Vagina (tissue), 2 donors: ENCODE results near the gene MINDY3.

Experiments
- POLR2A ChIP-seq, 2 donors: fragments of 450-650 bp; IDR thresholded peaks; one replicate each; pipeline ENCODE4 v1.6.1; 2017; ENCODE audit warnings: antibody characterized with exemption in 2 of 2, mild to moderate bottlenecking in 2 of 2, moderate library complexity in 2 of 2
- POLR2AphosphoS5 ChIP-seq, 2 donors: sonication (generic); formaldehyde crosslinking; IDR thresholded peaks; one replicate each; pipeline ENCODE4 v1.9.0; 2017; ENCODE audit warnings: antibody characterized with exemption in 2 of 2, mild to moderate bottlenecking in 2 of 2, low read depth in 1 of 2; ENCODE audit not compliant: insufficient read depth in 1 of 2
- TF ChIP-seq, protein P1 (sequence below), 3 experiments: fragments of 450-650 bp in 2 of 3; fragments of 200-600 bp in 1 of 3; sonication (generic) in 1 of 3; IDR thresholded peaks; one replicate each; pipeline ENCODE4 v1.5.1; 2017 to 2019; ENCODE audit warnings: antibody characterized with exemption in 3 of 3, mild to moderate bottlenecking in 2 of 3, moderate library complexity in 2 of 3

DNA sequence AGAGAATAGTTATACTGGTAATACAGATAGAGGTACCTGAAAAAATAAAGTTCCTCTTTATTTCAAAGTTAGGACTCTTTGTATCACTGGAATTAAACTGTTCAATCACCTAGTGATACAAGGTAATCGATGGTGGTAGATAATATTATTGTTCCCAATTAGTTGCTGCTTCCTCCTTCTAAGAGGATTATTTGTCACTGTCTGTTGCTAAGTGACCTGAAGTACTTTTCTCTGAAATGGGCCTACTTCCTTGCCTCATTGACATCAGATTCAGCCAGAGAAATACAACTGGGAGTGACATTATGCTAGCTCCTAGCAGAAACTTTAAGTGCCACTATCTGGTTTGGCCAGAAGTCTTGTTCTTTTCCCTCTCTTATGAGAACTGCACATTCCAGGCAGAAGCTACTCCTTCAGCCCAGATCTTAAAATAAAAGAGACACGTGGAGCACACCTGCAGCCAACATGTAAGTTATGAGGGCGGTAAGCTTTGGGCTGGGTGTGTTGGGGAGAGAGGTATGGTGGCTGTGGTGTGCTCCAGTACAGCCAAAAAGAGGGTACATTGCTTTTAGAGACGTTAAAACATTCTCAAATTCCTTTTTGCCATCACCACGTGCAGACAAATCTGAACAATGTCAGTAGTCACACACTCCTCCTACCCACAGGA is 54.8 kb downstream of the MINDY3 start:
- TF ChIP-seq, protein P1, sequence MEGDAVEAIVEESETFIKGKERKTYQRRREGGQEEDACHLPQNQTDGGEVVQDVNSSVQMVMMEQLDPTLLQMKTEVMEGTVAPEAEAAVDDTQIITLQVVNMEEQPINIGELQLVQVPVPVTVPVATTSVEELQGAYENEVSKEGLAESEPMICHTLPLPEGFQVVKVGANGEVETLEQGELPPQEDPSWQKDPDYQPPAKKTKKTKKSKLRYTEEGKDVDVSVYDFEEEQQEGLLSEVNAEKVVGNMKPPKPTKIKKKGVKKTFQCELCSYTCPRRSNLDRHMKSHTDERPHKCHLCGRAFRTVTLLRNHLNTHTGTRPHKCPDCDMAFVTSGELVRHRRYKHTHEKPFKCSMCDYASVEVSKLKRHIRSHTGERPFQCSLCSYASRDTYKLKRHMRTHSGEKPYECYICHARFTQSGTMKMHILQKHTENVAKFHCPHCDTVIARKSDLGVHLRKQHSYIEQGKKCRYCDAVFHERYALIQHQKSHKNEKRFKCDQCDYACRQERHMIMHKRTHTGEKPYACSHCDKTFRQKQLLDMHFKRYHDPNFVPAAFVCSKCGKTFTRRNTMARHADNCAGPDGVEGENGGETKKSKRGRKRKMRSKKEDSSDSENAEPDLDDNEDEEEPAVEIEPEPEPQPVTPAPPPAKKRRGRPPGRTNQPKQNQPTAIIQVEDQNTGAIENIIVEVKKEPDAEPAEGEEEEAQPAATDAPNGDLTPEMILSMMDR (IDR thresholded peaks at IDR 0.05) = no peak
- no peak for TF ChIP-seq POLR2A (IDR thresholded peaks at IDR 0.05)
- no peak for TF ChIP-seq POLR2AphosphoS5 (IDR thresholded peaks at IDR 0.05; ENCODE audit: insufficient read depth in 1 of 2, low read depth in 1 of 2)
